COLO668 (cell line): Measurements from ENCODE around the gene PSMA3.
"Not testable (repeated sequence)": the region's sequence is repeated elsewhere in the genome, so short reads cannot be mapped to it uniquely, and the experiment has no call there.

Experiments used
- DNase-seq: peaks from one replicate; lab custom pipeline; 2025; ENCODE audit not compliant: unreplicated experiment; lab: John Stamatoyannopoulos, UW

The PSMA3 gene

GRCh38 chr14:58244556-58245387, at the start of gene PSMA3:
Gene PSMA3 (plus strand): TSS chr14:58244843. CDS start chr14:58244921, 78 bp downstream.
- DNase-seq = peak; percentile 99

- no peak for DNase-seq
These were observed 48.4 kb upstream of the PSMA3 start for GRCh38 chr14:58196198-58196597.

GRCh38 chr14:58198086-58198485, 46.6 kb upstream of the PSMA3 start:
- no peak for DNase-seq

GRCh38 chr14:58199726-58200479, 44.7 kb upstream of the PSMA3 start, which contains the start of gene ACTR10:
Gene ACTR10 (plus strand): TSS chr14:58200149. CDS start chr14:58200218, 69 bp downstream.
- peak; percentile 98 for DNase-seq

- DNase-seq = no peak
These were observed 44.2 kb upstream of the PSMA3 start for GRCh38 chr14:58200480-58200841.

GRCh38 chr14:58200846-58201245, 43.8 kb upstream of the PSMA3 start:
- DNase-seq = no peak

- DNase-seq = no peak
These were observed 31.5 kb upstream of the PSMA3 start for GRCh38 chr14:58213176-58213575.

- no peak for DNase-seq
These were observed 29.3 kb upstream of the PSMA3 start for GRCh38 chr14:58215191-58215914.

GRCh38 chr14:58216544-58216943, 28.1 kb upstream of the PSMA3 start:
- no peak for DNase-seq

GRCh38 chr14:58227096-58227819, 17.4 kb upstream of the PSMA3 start:
- no peak for DNase-seq

- DNase-seq = no peak
These were observed 6.1 kb upstream of the PSMA3 start for GRCh38 chr14:58238252-58239243.

GRCh38 chr14:58239244-58240195, 5.1 kb upstream of the PSMA3 start:
- peak; percentile 60 for DNase-seq

- DNase-seq = peak; percentile 7
These were observed 670 bp upstream of the PSMA3 start for GRCh38 chr14:58243790-58244555.

GRCh38 chr14:58245562-58245961, 919 bp downstream of the PSMA3 start:
- DNase-seq = no peak

- no peak for DNase-seq
These were observed 5.0 kb downstream of the PSMA3 start for GRCh38 chr14:58249611-58250010.

- DNase-seq = no peak
These were observed 13.5 kb downstream of the PSMA3 start for GRCh38 chr14:58258156-58258555.

- DNase-seq = not testable (repeated sequence)
These were observed 17.4 kb downstream of the PSMA3 start for GRCh38 chr14:58262005-58262404.

GRCh38 chr14:58265401-58265800, 20.8 kb downstream of the PSMA3 start:
- no peak for DNase-seq
